Hindlimb muscle (tissue), 1 donor: ENCODE results near the gene FAM83D. TPM values are rescaled to one million over a fixed set of nuclear protein-coding genes. Genes with fewer than 3 reads are reported as not detected.
"Not testable (repeated sequence)": the region's sequence is repeated elsewhere in the genome, so short reads cannot be mapped to it uniquely, and the experiment has no call there.

ENCODE experiments used
- DNase-seq: peaks from one replicate; pipeline ENCODE4 v3.0.0-alpha.2; 2013
- polyA plus RNA-seq: library from polyadenylated mRNA; unstranded; fragments of 120-200 nt; gene quantifications from one replicate; pipeline ENCODE4 v1.2.1, GENCODE V29; 2013; ENCODE audit not compliant: insufficient read length

Gene FAM83D
- polyA plus RNA-seq, 1 donor = 7.7 TPM

DNA sequence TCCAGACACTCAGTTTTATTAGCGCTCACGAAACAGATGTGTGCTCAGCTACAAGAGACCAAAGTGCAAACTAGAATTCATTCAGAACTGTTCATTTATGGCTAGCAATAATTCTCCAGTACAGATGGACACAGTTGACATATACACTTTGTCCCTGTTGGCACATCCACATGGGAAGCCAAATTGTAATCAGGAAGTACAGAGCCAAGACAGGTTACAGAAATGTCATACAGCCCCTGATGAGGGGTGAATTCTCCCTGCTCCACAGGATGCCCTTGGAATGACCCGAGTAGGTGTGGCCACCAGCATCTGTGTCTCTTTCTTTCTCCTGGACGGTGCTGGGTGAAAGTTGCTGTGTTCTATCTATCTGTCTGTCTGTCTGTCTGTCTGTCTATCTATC lies 43.5 kb downstream of the FAM83D start:
- no peak for DNase-seq

GRCh38 chr20:38970302-38970701 lies 44.1 kb downstream of the FAM83D start:
- DNase-seq = no peak

GRCh38 chr20:38973107-38973506 lies 46.9 kb downstream of the FAM83D start:
- no peak for DNase-seq

GRCh38 chr20:38973645-38974044 lies 47.4 kb downstream of the FAM83D start:
- no peak for DNase-seq

- DNase-seq = no peak
Measured at GRCh38 chr20:38975539-38976120, 49.4 kb downstream of the FAM83D start.

DNA sequence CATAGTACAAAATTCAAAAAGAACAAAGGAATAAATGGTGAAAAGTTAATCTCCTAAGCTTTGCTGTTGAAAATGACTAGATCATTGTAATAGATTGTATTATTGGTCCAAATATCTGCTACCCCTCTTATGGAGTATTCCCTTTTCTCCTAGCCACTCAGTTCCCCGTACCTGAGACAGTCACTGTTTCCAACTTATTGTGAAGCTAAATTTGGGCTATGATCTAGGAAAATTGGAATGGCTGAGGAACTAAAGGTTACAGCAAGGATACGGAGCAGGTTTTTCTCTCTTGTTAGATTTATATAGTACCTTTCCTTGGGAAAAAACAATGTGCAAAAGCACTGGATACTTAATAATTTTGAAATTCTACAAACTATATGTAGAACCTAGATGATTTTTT lies 53.2 kb downstream of the FAM83D start:
- DNase-seq = no peak

GRCh38 chr20:38979842-38980241 lies 53.6 kb downstream of the FAM83D start:
- no peak for DNase-seq

GRCh38 chr20:38982291-38982690 lies 56.1 kb downstream of the FAM83D start:
- DNase-seq = no peak

DNA sequence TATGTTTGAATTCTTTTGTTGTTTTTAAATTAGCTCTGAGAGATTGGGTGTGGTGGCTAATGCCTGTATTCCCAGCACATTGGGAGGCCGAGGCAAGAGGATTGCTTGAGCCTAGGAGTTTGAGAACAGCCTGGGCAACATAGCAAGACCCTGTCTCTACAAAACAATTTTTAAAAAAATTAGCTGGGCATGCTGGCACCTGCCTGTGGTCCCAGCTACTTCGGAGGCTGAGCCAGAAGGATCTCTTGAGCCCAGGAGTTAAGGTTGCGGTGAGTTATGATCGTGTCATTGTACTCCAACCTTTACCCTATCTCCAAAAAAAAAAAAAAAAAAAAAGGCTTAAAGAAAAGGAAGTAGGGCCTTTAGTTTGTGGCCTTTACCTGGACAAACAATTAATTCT lies 58.8 kb downstream of the FAM83D start:
- DNase-seq = no peak

DNA sequence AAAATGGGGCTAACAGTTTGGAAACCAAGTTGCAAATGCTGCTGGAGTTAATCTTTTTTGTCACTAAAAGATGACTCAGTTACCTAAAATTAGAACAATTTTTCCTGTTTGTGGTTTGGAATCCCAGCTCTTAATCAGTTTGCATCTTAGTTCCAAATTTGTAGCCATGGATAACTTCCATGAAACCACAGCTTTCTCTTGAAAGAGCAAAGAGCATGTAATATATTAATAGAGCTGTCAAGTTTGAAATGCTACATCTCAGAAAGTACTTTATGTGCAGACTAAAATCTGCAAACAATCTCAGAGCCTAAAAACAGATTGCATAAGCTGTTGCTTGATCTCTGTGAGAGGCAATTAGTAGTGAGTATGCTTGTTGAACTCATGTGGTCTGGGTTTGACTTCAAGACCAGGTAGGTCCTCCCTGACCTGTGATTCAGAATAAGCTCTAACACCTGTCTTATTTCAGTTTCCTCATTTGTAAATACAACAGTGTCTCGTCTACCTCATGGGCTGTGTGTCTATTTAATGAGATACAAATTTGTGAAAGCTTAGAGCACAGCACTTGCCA lies 59.5 kb downstream of the FAM83D start:
- no peak for DNase-seq

DNA sequence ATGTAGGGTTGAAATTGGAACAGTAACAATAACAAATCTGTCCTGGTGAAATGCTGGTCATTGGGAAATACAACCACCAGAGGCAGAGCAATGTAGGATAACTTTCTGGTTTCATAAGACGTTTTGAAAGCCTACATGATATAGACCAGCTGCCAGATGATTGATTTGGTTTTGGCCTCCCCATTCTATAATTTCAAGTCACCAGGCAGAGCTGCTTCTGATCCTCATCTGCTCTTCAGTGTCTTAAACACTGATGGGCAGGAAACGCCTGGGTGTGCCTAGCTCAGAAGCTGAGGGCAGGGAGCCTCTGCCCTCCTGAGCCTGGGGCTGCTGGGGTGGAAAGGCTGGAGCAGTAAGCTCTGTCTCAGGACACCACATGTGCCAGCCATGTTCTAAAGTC lies 60.4 kb downstream of the FAM83D start:
- DNase-seq = no peak

DNA sequence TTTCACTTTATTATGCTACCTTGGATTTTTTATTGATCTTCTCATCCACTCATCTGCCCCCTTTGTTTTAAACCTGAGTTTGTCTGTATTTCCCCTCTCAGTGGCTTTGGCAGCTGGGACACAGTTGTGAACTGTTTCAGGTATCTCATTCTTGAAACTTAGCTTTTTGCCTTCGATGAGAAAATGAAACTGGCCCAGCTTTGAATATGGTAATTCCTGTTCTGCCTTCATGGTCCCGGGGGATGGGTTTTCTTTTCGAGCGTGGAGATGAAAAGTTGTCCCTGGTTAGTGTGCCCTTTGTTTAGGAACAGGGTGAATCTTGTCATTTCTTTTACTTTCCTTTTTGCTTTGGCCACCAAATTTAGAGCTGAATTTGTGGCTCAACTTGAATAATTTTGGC lies 61.6 kb downstream of the FAM83D start:
- no peak for DNase-seq

DNA sequence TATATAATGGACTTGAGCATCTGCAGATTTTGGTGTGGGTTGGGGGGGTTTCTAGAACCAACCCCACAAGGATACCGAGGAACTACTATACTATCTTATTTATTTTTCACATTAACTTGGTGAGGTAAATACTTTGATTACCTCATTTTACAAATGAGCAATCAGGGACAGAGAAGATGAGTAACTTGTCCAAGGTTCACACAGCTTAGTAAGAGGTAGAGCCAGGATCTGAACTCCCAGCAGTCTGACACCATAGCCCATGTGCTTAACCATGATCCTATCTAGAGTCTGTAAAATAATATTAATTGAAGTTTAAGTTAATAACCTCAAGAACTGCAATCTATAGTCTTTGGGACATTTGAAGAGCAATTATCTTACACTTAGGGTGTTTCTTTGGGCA lies 64.5 kb downstream of the FAM83D start:
- DNase-seq = no peak

- DNase-seq = no peak
Measured at GRCh38 chr20:38991814-38992704, 65.8 kb downstream of the FAM83D start.

DNA sequence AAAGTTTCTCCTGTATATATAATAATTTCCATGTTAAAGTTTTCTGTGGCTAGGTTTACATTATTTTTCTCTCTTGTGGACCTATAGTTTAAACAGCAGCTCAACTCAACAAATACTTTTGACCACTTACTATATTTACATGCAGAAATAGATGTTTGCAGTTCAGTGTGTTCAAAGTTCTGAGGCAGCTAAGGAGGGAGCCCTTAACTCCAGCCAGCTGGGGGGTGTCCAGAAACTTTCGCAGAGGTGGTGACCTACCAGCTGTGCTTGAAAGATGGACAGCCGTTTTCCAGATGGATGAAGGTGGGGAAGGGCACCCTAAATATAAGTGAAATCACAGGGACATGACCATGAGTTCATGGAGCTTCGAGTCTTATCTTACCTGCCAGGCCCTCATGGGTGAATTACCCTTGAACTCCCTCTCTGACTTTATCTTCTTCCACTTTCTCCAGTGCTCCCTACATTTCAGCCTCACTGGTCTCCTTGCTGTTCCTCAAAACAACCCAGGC lies 69.4 kb downstream of the FAM83D start:
- DNase-seq = no peak

GRCh38 chr20:38996866-38997265 lies 70.6 kb downstream of the FAM83D start:
- DNase-seq = not testable (repeated sequence)

DNA sequence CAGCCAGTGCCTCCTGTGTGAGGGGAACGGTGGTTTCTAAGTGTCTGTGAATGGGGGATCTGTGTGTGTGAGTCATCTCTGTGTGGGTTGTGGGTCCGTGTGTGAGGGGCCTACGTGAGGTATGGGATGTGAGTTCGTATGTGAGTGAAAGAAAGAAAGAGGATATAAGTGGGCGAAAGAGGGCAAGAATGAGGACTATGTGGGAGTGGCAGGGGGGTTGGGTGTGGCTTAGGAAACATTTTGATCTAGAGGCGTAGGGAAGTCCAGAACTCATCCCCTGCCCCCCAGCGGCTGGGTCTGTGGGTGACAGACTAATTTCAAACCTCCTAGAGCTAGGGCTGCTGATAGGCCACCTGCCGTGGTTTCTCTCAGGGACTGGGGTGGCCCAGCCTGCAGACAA lies 71.4 kb downstream of the FAM83D start:
- no peak for DNase-seq

GRCh38 chr20:38999217-38999616 lies 73.0 kb downstream of the FAM83D start:
- no peak for DNase-seq

DNA sequence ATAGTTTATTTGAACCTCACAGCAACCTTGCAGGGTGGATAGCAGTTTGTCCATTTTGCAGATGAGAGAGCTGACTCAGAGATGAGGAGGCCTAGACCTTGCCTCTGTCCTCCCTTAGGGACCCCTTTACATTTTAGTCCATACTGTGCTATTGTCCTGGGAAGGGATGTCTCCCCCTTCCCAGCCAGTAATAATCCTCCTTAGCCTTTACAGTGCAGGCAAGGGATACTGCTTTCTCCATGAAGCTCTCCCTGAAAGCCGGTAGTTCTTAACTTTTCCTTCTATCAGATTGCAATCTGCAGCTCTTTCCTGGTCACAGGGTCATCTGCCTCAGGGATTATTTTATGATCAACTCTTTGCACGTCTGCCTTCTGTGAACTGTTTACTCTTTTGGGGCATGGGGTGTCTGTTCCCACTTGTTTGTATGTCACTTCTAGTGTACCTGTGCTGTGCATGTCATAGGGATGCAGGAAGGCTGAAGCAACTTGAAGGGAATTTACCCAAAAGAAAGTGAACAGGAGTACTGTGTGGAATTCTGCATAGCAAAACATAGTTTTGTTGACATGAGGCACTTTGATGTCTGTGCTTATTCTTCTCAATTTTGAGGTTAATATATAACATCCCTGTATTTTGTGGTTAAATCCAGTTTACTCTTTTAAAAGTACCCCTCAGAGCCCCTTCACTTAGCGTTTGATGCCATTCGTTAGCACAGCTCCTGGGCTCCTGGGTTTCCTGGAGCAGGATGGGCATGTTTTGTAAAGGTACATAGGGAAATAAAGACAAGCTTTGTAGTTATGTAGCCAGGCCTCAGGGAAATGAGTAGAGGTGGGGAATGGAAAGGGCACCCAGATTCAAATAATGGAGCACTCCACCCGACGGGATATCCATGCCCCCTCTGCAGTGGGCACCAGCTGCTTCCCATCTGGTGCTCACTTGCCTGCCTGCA lies 74.0 kb downstream of the FAM83D start:
- no peak for DNase-seq
